Cardiac muscle cell (in vitro differentiated cells and primary cell): ENCODE measurements around the gene SNX25. TPM values are rescaled to one million over a fixed set of nuclear protein-coding genes. Genes with fewer than 3 reads are reported as not detected.
"Not testable (repeated sequence)": the region's sequence is repeated elsewhere in the genome, so short reads cannot be mapped to it uniquely, and the experiment has no call there.

Source experiments
- DNase-seq, 2 donors: peaks; one replicate each; pipeline versions ENCODE4 v3.0.0 to v3.0.0-alpha.2; 2010 to 2017; ENCODE audit warnings: low read depth in 1 of 2, low spot score in 1 of 2
- H3K27ac ChIP-seq: fragments of 200-600 bp; sonication (generic); 2 replicates; pipeline ENCODE4 v1.5.1; 2016
- H3K27me3 ChIP-seq: fragments of 200-600 bp; sonication (generic); 2 replicates; pipeline ENCODE4 v1.6.0; 2016; ENCODE audit warnings: control low read depth
- H3K36me3 ChIP-seq: fragments of 200-600 bp; sonication (generic); 2 replicates; pipeline ENCODE4 v1.5.1; 2016; ENCODE audit warnings: control low read depth
- H3K4me1 ChIP-seq: fragments of 200-600 bp; sonication (generic); 2 replicates; pipeline ENCODE4 v1.8.1; 2017; ENCODE audit warnings: low read depth, mild to moderate bottlenecking, mixed run types
- H3K4me3 ChIP-seq: fragments of 200-600 bp; sonication (generic); 2 replicates; pipeline ENCODE4 v1.5.1; 2016; ENCODE audit warnings: mild to moderate bottlenecking
- H3K9me3 ChIP-seq: fragments of 200-600 bp; sonication (generic); 2 replicates; pipeline ENCODE4 v1.5.1; 2017; ENCODE audit warnings: low read depth, mild to moderate bottlenecking, control low read depth
- polyA plus RNA-seq: library from polyadenylated mRNA; unstranded; fragments of >200 nt; fragmentation: Nextera tagmentation; extraction: Ambion mirVana; gene quantifications from 2 replicates; pipeline ENCODE4 v1.2.1, GENCODE V29; 2016
- total RNA-seq: library from RNA; depleted of rRNA; stranded (reverse); fragments of >200 nt; gene quantifications from 2 replicates; pipeline ENCODE4 v1.2.3, GENCODE V29; 2016
- TF ChIP-seq, protein P1 (sequence below): IDR thresholded peaks from 2 replicates; pipeline ENCODE4 v1.5.1; 2012; ENCODE audit warnings: low read depth, mild to moderate bottlenecking, low read length

Gene SNX25
- total and polyA plus RNA-seq, 2 experiments from 2014 or later: 19.7 to 20.9 TPM

DNA sequence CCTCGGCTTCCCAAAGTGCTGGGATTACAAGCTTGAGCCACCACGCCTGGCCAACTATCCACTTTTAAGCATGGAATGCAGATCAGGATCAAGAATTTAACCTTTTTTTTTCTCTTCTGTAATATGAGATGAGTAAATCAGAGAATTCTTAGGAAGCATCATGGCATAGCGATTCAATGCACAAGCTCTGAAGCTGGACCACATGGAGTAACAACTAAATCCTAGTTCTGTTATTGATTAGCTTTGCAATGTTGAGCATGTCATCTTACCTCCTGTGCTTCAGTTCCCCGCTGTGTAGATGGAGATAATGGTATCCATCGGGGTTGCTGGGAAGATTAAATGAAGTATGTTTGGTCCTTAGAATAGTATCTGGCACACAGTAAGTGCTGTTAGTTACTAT lies 1.9 kb upstream of the SNX25 start:
- TF ChIP-seq, protein P1, sequence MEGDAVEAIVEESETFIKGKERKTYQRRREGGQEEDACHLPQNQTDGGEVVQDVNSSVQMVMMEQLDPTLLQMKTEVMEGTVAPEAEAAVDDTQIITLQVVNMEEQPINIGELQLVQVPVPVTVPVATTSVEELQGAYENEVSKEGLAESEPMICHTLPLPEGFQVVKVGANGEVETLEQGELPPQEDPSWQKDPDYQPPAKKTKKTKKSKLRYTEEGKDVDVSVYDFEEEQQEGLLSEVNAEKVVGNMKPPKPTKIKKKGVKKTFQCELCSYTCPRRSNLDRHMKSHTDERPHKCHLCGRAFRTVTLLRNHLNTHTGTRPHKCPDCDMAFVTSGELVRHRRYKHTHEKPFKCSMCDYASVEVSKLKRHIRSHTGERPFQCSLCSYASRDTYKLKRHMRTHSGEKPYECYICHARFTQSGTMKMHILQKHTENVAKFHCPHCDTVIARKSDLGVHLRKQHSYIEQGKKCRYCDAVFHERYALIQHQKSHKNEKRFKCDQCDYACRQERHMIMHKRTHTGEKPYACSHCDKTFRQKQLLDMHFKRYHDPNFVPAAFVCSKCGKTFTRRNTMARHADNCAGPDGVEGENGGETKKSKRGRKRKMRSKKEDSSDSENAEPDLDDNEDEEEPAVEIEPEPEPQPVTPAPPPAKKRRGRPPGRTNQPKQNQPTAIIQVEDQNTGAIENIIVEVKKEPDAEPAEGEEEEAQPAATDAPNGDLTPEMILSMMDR: no peak
- no peak overlapping the region for H3K27ac ChIP-seq
- H3K9me3 ChIP-seq: no peaks in the 10 kb centered on the region
- no peak overlapping the region for H3K4me3 ChIP-seq
- H3K4me1 ChIP-seq: peaks cover 6% of the 10 kb centered on the region
- no peak for DNase-seq
- H3K36me3 ChIP-seq: no peaks in the 10 kb centered on the region
- H3K27me3 ChIP-seq: no peaks in the 10 kb centered on the region

DNA sequence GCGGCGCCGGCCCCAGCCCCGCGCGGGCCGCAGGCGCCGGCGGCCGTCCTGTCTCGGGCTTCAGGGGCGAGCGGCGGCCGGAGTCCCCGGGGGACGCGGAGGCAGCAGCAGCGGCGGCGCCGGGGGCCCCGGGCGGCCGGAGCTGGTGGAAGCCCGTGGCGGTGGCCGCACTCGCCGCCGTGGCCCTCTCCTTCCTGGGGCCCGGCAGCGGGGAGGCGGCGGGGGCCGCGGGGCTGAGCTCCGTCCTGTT lies 379 bp downstream of the SNX25 start:
- not testable (repeated sequence) for H3K27me3 ChIP-seq, H3K9me3 ChIP-seq
- peak overlapping the region; percentile 87 for H3K27ac ChIP-seq

DNA sequence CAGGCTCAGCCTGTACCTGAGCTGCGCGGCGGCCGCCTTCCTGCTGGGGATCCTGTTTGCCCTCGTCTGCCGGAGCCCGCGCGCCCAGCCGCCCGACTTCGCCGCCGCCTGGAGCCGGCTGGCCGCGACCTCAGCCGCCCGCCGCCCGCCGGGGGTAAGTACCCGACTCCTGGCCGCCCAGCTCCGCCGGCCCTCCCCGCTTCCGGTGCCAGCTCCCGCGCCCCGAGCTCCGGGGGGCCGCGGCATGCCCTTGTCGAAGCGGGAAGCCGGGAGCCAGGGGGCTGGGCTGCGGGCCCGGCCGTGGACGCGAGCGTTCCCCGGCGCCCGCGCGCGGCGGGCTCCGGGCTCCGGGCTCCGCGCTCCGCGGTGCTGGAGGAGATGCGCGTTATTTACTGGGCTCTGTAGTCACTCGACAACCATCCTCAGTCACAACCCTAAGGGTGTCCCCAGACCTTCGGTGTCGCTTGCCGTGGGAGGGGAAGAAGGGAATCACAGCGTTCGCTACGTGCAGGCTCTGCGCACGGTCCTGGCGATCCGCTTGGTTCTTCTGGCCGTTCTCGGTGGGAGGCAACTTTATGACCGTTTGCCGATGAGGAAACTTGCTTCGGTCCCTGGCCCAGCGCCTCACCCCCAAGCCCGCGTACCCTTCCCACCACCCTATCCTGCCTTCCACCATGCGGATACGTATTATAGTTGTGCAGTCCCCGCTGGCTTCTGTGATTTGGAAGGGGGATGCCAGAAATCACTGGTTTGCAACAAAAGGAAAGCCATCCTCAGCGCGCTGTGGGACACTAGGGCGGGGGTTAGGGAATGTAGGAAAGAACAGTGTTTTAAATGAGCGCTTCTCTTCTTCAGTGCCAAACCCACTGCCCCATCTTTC lies 944 bp downstream of the SNX25 start:
- Histone ChIP-seq H3K27me3 (no peaks in the 10 kb centered on the region), H3K4me1 (peaks cover 6% of the 10 kb centered on the region), H3K36me3 (no peaks in the 10 kb centered on the region), H3K4me3 (peak overlapping the region; percentile 90), H3K27ac (peak overlapping the region; percentile 87), H3K9me3 (no peaks in the 10 kb centered on the region)
- TF ChIP-seq, protein P1: no peak
- DNase-seq: peak; percentile 59 to 63

More for the DNA sequence above, 379 bp downstream of the SNX25 start:
- H3K4me3 ChIP-seq: peak overlapping the region; percentile 90
- not testable (repeated sequence) for H3K36me3 ChIP-seq, DNase-seq, H3K4me1 ChIP-seq

DNA sequence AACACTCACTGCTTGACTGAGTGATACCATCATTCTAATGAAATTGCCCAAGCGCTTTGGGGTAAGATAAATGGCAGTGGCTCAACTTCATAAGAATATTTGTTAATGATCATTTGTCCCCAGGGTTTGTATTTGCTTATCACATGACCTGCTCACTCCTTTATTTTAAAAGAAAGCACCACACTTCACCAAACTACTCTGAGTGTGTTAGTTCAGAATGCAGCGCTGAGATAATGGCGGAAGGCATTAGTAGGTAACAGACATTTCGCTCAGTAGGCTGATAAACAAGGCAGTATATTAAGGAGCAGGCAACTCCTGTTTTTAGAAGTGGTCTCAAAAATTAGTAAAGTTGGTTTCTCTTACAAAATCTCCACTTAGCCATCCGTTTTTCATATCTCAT lies 1.6 kb downstream of the SNX25 start:
- no peak for DNase-seq
- H3K27me3 ChIP-seq: no peaks in the 10 kb centered on the region
- TF ChIP-seq, protein P1: no peak
- H3K9me3 ChIP-seq: no peaks in the 10 kb centered on the region
- H3K4me3 ChIP-seq: peak overlapping the region; percentile 90
- H3K27ac ChIP-seq: no peak overlapping the region
- no peaks in the 10 kb centered on the region for H3K36me3 ChIP-seq
- H3K4me1 ChIP-seq: peaks cover 6% of the 10 kb centered on the region

DNA sequence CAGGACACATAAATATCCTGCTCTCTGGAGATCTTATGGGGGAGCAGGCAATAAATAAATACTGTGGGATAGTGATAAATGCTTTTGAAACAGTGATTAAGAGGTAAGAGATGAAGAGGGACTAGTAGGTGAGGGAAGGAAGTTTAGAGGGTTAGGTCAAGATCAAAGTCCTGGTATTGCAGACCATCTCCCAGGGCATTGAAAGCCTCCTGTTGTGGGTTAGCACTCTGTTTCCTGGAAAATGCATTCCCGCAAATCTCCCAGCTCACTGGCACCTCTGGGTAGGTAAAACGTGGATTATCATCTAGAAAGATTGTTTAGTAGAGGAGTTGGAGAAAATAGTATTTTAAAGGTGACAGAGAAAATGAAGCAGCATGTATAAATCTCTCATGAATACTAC lies 2.2 kb downstream of the SNX25 start:
- peak overlapping the region; percentile 90 for H3K4me3 ChIP-seq
- TF ChIP-seq, protein P1: no peak

DNA sequence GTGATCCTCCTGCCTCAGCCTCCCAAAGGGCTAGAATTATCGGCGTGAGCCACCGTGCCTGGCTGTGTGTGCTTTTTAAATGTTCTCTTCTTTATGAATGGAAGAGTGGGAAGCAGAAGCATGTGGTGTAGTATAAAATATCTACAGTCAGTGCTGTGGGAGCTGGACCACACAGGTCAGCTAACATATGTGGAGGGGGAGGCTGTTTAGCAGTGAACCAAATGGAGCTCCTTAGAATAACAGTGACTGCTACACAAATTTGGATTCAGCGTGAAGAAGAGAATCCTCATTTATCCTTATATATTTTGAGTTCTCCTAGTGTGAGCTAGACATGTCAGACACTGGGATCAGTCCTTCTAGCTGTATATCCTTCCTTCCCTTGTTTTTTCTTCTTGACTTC lies 3.2 kb downstream of the SNX25 start:
- no peak for DNase-seq
- no peak overlapping the region for H3K4me3 ChIP-seq
- H3K27ac ChIP-seq: no peak overlapping the region
- H3K9me3 ChIP-seq: no peaks in the 10 kb centered on the region
- H3K27me3 ChIP-seq: no peaks in the 10 kb centered on the region
- peaks cover 6% of the 10 kb centered on the region for H3K4me1 ChIP-seq
- H3K36me3 ChIP-seq: no peaks in the 10 kb centered on the region
- TF ChIP-seq, protein P1: no peak

More for the DNA sequence above, 2.2 kb downstream of the SNX25 start:
- H3K4me1 ChIP-seq: peaks cover 6% of the 10 kb centered on the region
- no peaks in the 10 kb centered on the region for H3K27me3 ChIP-seq
- H3K27ac ChIP-seq: no peak overlapping the region
- H3K36me3 ChIP-seq: no peaks in the 10 kb centered on the region
- DNase-seq: no peak
- no peaks in the 10 kb centered on the region for H3K9me3 ChIP-seq
